ENCODE results near the gene PLOD1.
"Not testable (repeated sequence)": the region's sequence is repeated elsewhere in the genome, so short reads cannot be mapped to it uniquely, and the experiment has no call there.

The PLOD1 gene

DNA sequence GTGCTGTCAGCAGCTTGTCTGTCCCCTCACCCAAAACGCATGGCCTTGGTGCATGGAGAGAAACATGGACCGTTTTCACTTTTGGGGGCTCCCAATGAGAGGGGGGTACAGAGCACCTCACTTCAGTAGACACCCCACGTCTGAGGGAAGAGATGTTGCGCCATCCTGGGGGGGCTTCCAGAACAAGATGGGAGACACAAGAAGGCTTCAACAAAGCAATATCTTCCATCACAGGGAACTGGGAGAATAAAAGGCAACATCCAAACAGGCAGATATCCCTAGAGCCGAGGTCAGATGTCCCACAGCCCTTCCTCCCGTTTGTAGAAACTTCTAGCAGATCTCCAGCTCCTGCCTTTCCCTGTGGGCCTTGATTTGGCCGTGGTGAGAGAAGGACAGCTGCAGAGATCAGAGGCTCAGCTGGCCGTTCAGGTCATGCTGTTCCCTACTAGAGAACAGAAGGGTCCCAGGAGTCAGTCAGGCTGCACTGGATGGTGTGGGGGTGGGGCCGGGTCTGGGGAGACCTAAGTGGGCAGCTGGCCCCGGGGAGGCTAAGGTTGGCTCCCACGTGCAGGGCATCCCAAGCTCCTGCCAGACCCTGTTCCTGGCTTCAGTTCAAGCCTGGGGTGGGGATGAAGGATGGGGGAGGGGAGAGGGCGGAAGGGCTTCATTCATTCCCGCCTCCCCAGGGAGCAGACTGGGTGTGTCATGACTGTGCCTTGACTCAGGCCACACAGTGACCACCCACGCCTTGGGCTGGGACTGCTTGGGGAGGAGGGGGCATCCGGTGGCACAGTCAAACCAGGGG is 4.4 kb downstream of the PLOD1 start:
- DNase-seq (ENCODE audit: low read depth in 3 of 3) = no peak

DNA sequence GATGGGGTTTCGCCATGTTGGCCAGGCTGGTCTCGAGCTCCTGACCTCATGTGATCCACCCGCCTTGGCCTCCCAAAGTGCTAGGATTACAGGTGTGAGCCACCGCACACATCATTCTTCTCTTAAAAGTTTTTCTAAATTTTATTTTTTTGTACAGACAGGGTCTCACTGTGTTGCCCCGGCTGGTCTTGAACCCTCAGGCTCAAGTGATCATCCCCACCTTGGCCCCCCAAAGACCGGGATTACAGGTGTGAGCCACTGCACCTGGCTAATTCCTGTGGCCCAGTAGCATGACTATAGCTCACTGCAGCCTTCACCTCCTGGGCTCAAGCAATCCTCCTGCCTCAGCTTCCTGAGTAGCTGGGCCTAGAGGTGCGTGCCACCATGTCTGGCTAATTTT is 5.3 kb downstream of the PLOD1 start:
- not testable (repeated sequence) for DNase-seq (ENCODE audit: low read depth in 3 of 3)

DNA sequence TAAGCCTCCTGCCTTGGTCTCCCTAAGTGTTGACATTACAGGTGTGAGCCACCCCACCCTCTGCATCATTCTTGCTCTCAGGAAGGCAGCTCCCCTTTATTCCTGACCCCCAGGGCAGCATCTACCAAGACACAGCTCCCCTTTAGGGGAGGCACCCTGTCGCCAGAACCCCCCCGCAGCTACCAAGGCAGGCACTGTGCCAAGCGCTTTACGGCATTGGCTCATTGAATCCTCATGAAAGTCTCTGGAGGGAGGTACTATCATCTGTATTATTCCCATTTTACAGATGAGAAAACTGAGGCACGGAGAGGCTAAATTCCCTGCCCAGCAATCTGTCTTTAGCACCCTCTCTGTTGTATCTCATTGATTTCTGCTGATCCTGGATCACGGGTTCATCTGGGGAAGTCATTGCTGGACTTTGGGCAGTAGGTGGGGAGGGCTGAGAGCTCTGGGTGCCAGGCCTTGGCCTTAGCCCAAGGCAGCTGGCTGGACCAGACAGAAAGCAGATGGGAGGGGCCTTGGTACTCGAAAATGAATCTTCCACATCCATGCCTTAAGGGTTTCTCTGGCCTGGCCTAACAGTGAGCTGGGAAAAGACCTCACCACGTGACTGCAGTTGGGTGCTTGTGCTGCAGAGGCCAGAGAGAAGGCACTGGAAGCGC is 5.9 kb downstream of the PLOD1 start:
- DNase-seq (ENCODE audit: low read depth in 3 of 3) = no peak

DNA sequence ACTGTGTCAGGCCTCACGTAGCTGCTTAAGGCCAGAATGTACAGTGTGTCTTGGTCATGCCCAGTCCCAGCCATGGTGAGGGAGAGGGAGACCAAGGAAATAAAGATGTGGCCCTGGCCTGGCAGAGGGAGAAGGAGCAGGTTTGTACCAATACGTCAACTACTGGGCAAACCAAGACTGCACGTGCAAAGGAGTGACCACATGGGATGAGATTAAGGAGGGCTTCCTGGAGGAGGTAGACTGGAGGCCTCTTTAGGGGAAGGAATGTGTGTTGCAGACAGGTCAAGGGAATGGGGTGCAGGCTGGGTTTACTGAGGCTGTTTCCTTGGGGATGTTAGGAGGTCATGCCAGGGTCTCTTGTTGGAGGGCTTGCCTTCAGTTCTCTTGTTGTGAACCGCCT is 7.8 kb downstream of the PLOD1 start:
- no peak for DNase-seq (ENCODE audit: low read depth in 3 of 3)

DNA sequence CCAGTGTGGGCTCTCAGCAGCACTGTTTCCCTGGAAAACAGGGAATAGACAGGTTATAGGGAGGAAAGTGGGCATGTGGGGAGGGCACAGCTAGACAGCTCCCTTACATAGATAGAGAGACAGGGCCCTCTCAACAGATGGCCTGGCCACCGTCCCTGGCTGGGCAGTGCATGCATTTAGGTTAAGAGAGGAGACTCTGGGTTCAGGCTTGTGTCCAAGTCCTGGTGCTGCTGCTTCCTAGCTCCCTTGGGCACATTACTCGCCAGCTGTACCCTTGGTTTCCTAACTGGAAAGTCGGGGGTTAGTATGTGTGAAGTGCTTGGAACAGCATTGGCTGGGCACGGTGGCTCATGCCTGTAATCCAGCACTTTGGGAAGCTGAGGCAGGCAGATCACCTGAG is 9.1 kb downstream of the PLOD1 start:
- DNase-seq (ENCODE audit: low read depth in 3 of 3) = no peak

DNA sequence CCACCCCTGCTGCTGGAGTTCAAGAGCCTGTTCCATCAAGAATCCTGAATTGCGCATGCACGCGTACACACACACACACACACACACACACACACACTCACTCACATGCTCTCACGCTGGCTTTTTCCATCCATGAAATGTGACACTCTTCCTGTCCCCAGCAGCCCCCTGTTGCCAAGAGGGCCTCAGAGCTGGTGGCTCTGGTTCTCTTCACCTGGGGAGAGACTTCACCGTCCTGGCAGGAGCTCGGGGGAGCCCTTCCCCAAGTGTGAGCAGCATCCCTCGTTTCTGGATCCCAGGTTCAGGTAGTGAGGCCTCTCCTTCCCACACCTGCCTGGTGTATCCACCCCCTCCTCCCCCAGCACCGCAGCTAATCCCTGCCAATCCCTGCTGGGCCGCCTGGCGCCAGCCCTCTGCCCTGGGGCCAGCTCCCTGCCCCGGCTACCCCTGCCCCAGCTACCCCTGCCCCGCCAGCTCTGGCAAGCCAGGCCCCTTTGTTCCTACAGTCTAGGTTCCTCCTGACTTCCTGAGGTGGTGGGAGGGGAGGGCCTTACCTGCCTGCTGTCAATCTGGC is 9.9 kb downstream of the PLOD1 start:
- DNase-seq (ENCODE audit: low read depth in 3 of 3) = no peak

DNA sequence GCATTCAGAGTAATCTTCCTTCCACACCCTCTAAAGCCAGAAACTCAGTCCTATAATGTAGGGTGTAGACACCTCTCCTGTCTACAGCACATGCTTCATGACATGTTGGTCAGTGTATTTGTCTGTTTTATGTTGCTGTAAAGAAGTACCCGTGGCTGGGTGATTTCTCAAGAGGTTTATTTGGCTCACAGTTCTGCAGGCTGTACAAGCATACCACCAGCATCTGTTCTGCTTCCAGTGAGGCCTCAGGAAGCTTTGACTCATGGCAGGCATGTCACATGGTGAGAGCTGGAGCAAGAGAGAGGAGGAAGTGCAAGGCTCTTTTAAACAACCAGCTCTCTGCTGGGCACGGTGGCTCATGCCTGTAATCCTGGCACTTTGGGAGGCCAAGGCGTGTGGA is 12.1 kb downstream of the PLOD1 start:
- no peak for DNase-seq (ENCODE audit: low read depth in 3 of 3)

DNA sequence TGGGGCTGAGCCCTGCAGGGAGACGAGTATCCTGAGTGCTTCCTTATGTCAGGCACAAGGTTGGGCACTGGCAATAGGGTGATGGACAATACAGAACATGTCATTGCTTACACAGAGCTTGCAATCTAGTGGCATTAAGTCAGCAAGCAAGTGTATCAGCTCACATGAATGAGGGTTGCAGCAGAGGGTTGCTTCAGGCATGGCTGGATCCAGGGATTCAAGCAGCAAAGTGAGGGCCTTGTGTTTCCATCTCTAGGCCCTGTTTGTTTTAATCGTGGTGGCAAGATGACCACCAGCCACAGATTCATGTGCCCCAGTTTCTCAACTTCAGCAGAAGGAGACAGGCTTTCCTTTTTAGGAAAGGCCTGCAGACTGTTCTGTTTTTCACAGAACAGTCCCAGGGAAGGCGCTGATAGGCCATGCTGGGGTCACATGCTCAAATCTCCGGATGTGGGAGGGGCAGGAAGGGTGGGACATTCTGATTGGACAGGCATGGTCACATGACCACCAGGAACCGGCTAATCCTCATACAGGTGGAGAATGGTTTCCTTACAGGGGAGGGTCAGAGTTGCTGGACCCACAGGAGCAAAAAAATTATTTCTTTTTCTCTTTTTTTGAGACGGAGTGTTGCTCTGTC is 14.4 kb downstream of the PLOD1 start:
- DNase-seq (ENCODE audit: low read depth in 3 of 3) = no peak

DNA sequence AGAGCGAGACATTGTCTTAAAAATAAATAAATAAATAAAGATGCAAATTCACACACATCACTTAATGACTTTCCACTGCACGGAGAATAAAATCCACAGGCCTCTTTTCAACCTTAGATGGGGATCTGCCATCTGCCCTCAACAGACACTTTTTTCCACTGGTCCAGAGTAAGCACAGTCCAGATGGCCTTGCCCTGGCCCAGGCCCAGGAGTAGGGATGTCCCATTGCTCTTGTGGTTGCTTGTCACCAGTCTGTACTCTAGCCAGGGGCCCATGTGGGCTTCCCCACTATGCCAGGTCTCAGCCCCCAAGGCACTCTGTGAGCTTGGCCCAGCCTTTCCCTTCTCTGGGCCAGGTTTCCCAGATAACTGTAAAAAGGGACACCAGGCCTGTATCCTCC is 17.4 kb downstream of the PLOD1 start:
- no peak for DNase-seq (ENCODE audit: low read depth in 3 of 3)

DNA sequence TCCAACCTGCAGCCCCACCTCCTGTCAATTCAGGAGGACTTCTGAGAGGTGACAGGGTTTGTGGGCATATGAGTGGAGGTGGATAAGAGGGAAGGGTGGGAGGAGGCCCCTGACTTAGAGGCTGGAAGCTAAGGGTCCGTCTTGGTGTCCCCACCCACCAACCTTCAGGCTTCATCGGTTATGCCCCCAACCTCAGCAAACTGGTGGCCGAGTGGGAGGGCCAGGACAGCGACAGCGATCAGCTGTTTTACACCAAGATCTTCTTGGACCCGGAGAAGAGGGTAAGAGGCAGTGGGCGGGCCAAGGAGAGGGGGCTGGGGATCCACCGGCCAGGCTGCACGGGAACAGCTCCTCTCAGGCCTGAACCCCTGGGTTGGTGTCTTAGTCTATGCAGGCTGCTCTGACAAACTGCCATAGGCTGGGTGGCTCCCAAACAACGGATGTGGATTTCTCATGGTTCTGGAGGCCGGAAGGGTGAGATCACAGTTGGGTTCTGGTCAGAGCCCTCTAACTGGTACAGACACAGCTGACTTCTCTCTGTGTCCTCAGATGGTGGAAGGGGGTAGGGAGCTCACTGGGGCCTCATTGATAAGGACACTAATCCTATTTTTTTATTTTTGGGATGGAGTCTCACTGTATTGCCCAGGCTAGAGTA is 18.1 kb downstream of the PLOD1 start:
- DNase-seq (ENCODE audit: low read depth in 3 of 3) = no peak

DNA sequence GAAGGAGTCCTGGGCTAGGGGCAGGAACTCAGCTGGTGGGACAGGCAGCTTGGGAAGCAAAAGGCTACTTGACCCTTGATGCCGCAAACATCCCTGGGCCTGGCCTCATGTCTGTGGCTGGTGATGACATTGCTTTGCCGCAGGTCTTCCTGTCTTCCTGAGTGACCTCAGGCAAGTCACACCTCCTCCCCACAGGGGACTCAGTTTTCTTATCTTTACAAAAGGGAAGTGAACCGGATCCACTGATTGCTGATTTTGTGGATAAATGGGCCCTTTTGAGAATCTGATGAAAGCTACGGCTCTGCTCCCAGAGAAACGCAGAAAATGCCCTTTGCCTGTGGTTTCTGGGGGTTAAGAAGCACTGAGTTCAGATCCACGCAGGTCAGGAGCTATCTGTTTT is 20.7 kb downstream of the PLOD1 start:
- no peak for DNase-seq (ENCODE audit: low read depth in 3 of 3)

DNA sequence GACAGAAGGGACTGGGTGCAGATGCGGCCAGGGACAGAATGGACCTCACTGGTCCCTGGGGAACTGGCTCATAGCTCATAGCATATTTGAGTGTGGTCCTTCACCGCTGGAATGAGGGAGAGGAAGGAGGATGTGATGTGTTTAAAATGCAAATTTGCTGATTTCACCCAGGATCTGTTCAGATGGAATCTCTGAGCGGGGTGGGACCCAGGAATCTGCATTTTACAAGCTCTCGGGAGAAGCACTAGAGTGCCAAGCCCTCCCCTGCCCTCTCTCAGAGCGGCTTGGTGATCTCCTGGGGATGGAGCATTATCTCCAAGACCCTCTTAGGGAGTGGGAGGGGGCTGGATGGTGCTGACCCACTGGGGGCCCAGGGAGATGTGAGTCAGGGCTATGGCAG is 22.9 kb downstream of the PLOD1 start:
- no peak for DNase-seq (ENCODE audit: low read depth in 3 of 3)

DNA sequence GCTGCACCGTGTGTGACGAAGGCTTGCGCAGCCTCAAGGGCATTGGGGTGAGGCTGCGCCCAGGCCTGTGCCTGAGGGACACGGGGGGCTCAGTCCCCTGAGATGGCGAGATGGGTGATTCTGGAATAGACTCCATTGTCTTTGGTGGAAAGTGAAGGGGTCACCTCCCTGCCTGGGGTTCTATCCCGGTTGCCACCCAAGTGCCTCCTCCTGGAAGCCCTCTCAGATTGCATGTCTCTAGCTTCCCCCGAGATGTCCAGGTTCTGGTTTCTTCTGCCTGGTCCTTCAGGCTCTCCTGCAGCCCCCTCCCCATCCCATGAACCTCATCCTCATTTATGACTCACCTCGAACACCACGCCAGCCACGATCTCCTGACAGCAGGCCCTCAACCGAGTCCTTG is 23.4 kb downstream of the PLOD1 start:
- DNase-seq (ENCODE audit: low read depth in 3 of 3) = no peak

DNA sequence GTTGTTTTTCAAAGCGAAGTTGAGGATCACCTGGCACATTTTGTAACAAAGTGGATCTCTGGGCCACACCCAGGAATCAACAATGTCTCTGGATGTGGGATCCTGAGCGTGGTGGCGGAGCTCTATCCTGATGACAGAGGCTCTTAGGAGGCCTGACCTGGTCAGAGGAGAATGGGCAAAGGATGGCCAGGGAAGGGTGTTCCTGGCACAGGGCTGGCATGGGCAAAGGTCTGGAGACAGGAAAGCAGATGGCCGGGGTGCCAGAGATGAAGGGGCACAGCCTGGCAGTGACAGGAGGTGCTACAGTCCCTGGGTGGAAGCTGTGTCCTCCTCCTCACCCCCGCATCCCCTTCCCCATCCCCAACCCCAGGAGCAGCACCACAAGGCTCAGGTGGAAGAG is 25.8 kb downstream of the PLOD1 start:
- no peak for DNase-seq (ENCODE audit: low read depth in 3 of 3)

DNA sequence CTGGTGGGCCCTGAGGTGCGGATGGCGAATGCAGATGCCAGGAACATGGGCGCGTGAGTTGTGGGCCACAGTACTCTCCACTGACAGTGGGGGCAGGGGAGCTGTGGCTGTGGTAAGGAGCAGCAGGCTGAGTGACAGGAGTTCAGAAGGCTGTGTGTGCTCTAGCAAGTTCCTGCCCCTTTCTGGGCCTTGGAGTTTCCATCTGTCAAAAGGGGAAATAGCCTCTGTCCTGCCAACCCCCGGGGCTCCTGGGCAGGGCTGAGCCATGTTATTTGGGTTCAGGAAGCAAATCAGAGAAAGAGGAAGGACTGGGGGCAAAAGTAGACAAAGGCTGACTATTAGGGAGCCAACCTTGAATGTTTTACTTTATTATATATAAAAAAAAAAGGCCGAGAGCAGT is 26.2 kb downstream of the PLOD1 start:
- no peak for DNase-seq (ENCODE audit: low read depth in 3 of 3)

DNA sequence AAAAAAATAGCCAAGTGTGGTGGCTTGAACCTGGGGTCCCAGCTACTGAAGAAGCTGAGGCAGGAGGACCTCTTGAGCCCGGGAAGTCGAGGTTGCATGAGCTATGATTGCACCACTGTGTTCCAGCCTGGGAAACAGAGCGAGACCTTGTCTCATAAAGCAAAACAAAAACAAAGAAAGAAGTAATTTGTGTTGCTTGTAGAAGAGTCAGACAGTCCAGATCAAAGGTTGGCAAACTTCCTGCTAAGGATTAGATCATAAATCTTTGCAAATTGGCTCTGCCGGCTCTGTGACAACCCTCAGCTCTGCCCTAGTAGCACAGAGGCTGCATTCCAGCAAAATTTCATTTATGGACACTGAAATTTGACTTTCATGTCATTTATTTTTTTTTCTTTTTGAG is 26.7 kb downstream of the PLOD1 start:
- no peak for DNase-seq (ENCODE audit: low read depth in 3 of 3)

DNA sequence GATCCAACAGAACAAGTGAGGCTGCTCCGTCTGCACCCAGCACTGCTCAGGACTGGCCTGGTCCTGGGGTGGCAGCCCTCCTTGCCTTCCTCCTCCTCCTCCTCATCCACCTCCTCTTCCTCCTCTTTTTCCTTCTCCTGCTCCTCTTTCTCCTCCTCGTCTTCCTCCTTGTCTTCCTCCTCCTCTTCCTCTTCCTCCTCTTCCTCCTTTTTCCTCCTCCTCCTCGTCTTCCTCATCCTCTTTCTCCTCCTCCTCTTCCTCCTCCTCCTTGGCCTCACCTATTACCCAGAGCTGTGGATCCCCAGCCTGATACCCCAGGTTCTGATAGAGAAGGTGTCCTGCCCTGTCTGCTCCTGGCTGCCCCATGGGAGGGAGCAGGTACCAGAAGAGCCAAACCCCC is 29.1 kb downstream of the PLOD1 start:
- DNase-seq (ENCODE audit: low read depth in 3 of 3) = no peak

DNA sequence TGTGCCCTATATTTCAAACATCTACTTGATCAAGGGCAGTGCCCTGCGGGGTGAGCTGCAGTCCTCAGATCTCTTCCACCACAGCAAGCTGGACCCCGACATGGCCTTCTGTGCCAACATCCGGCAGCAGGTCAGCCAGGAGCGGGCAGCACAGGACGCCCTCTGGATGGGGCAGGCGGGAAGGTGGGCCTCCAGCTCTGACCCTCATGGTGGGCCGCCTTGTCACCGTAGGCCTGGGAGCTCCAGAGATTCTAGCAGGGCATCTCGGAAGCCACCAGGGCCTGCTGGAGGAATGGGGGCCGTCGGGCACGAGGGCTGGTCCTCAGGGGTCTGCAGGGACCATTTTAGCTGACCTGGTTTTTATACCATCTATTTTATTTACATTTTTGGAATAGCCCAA is 30.1 kb downstream of the PLOD1 start:
- DNase-seq (ENCODE audit: low read depth in 3 of 3) = no peak

DNA sequence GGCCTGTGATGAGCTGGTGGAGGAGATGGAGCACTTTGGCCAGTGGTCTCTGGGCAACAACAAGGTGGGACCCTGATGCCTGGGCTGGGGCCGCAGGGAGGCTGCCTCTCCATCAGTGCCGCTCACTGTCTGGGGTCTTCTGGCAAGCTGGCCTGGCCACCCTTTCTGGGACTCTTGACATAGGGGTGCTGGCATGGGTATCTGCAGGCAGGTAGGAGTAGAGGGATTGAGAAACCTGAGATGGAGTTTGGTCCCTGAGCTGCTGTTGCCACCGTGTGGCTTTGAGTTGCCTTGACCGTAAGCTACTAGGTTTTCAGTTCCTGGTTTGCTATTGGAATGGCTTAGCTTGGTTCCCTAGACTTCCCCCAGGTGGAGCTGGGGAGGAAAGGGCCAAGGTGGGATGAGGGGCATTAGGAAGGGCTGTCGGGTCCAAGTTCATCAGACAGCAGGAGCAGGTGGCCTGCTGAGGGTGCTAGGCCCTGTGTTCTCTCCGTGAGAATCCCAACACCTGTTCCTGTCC is 32.6 kb downstream of the PLOD1 start:
- no peak for DNase-seq (ENCODE audit: low read depth in 3 of 3)

DNA sequence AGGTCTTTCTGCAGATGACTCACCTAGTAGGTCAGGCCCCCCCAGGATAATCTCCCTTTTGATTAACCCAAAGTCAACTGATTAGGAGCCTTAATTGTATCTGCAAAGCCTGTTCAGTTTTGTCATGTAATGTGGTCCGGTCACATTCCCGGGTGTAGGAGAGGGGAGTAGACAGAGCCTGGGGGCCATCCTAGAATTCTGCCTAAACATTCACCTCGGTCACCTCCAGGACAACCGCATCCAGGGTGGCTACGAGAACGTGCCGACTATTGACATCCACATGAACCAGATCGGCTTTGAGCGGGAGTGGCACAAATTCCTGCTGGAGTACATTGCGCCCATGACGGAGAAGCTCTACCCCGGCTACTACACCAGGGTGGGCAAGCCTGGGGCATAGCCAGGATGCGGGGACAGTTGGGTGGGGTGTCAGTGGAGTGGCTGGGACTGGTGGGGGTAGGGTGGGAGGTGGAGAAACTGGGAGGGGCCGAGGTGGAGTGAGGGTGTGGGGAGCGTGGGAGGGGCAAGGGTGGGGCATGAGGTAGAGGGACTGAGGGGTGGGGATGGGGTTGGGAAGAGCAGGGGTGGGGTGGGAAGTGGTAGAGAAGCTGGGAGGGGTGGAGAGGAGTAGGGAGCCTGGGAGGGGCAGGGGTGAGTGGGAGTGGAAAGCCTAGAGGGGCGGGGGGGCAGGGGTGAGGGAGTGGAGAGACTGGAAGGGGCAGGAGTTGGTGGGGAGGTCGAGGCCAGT is 36.1 kb downstream of the PLOD1 start:
- no peak for DNase-seq (ENCODE audit: low read depth in 3 of 3)

DNA sequence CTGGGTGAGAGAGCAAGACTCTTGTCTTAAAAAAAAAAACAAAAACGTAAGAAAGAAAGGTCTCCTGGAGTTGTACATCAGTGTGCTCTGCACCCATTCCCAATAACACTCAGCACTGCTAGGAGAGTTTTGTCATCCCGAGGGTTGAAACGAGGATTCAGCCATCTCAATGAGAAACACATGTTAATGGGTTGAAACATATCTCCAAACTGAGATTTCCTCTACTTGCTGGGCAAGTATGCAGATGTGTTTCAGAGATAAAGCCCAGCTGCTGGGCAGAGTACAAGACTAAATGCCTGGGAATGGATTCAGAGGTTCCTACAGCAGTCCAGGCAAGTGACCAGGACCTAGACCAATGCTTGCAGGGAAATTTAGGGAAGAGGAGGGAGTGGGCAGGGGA is 43.1 kb downstream of the PLOD1 start:
- no peak for DNase-seq (ENCODE audit: low read depth in 3 of 3)
